ENCODE data around the gene TEX19.
"Not testable (repeated sequence)": the region's sequence is repeated elsewhere in the genome, so short reads cannot be mapped to it uniquely, and the experiment has no call there.

Gene TEX19

GRCh38 chr17:82338858-82339633 lies 20.0 kb upstream of the TEX19 start:
- DNase-seq (ENCODE audit: low spot score), result no peak

- DNase-seq (ENCODE audit: low spot score), result no peak
Measured at GRCh38 chr17:82339634-82340580, 19.1 kb upstream of the TEX19 start.

GRCh38 chr17:82342361-82343079 lies 16.5 kb upstream of the TEX19 start:
- DNase-seq (ENCODE audit: low spot score), result no peak

- no peak for DNase-seq (ENCODE audit: low spot score)
Measured at GRCh38 chr17:82343560-82343959, 15.5 kb upstream of the TEX19 start.

- no peak for DNase-seq (ENCODE audit: low spot score)
Measured at GRCh38 chr17:82344175-82344907, 14.7 kb upstream of the TEX19 start.

- no peak for DNase-seq (ENCODE audit: low spot score)
Measured at GRCh38 chr17:82345151-82345976, 13.7 kb upstream of the TEX19 start.

GRCh38 chr17:82346342-82347300 lies 12.4 kb upstream of the TEX19 start:
- no peak for DNase-seq (ENCODE audit: low spot score)

- DNase-seq (ENCODE audit: low spot score), result not testable (repeated sequence)
Measured at GRCh38 chr17:82347994-82348393, 11.1 kb upstream of the TEX19 start.

- no peak for DNase-seq (ENCODE audit: low spot score)
Measured at GRCh38 chr17:82348434-82348833, 10.6 kb upstream of the TEX19 start.

GRCh38 chr17:82348866-82349265 lies 10.2 kb upstream of the TEX19 start:
- DNase-seq (ENCODE audit: low spot score), result no peak

GRCh38 chr17:82349287-82349701 lies 9.8 kb upstream of the TEX19 start:
- no peak for DNase-seq (ENCODE audit: low spot score)

- DNase-seq (ENCODE audit: low spot score), result no peak
Measured at GRCh38 chr17:82350182-82351030, 8.6 kb upstream of the TEX19 start.

- DNase-seq (ENCODE audit: low spot score), result no peak
Measured at GRCh38 chr17:82351254-82351712, 7.8 kb upstream of the TEX19 start.

GRCh38 chr17:82351713-82352488 lies 7.1 kb upstream of the TEX19 start:
- peak; percentile 95 for DNase-seq (ENCODE audit: low spot score)

GRCh38 chr17:82353484-82353883 lies 5.6 kb upstream of the TEX19 start:
- DNase-seq (ENCODE audit: low spot score), result no peak

- DNase-seq (ENCODE audit: low spot score), result no peak
Measured at GRCh38 chr17:82354804-82355308, 4.2 kb upstream of the TEX19 start.

- DNase-seq (ENCODE audit: low spot score), result no peak
Measured at GRCh38 chr17:82355770-82356427, 3.1 kb upstream of the TEX19 start.
